Keratinocyte (primary cell): Measurements from ENCODE around the gene DOCK3.

Source experiments
- CTCF ChIP-seq, 3 experiments: IDR thresholded peaks in 1 of 3; conservative IDR thresholded peaks in 1 of 3; optimal IDR thresholded peaks in 1 of 3; 2 replicates in 2 of 3; 3 replicates in 1 of 3; pipeline versions ENCODE3 to v1.5.1; 2011; ENCODE audit warnings: low read length in 3 of 3, mild to moderate bottlenecking in 3 of 3, moderate library complexity in 2 of 3, control low read depth in 1 of 3, inconsistent platforms in 1 of 3; ENCODE audit not compliant: insufficient read depth in 2 of 3; ENCODE audit errors: extremely low read depth in 1 of 3
- EZH2 ChIP-seq: IDR thresholded peaks from one replicate; pipeline ENCODE4 v1.6.1; 2012; ENCODE audit warnings: inconsistent platforms, mild to moderate bottlenecking, low read length, moderate library complexity

GRCh38 chr3:51099794-51100535, 425.2 kb downstream of the DOCK3 start:
- peak; percentile 60 to 78 (median 74) for TF ChIP-seq CTCF (optimal IDR thresholded peaks at IDR 0.05 in 1 of 3, IDR thresholded peaks at IDR 0.05 in 1 of 3, conservative IDR thresholded peaks at IDR 0.05 in 1 of 3; ENCODE audit: extremely low read depth in 1 of 3, insufficient read depth in 2 of 3, low read length in 3 of 3)
- no peak for TF ChIP-seq EZH2
